ENCODE results near the gene RPL18.
"Not testable (repeated sequence)": the region's sequence is repeated elsewhere in the genome, so short reads cannot be mapped to it uniquely, and the experiment has no call there.

The RPL18 gene

GRCh38 chr19:48618916-48619691, at the start of gene RPL18, which contains the start of gene SPHK2:
Gene RPL18 (minus strand): TSS chr19:48619178. CDS start chr19:48619143, 35 bp downstream.
Gene SPHK2 (plus strand): TSS chr19:48619506. CDS start chr19:48620515, 1,009 bp downstream.
- peak within 1 kb of the TSS; percentile 98 for H3K4me3 ChIP-seq (ENCODE audit: low read depth, low read length)

- no peak overlapping the region for H3K4me3 ChIP-seq (ENCODE audit: low read depth, low read length)
Observed at GRCh38 chr19:48668761-48669160, 49.8 kb upstream of the RPL18 start.

- H3K4me3 ChIP-seq (ENCODE audit: low read depth, low read length) = no peak overlapping the region
Observed at GRCh38 chr19:48668332-48668731, 49.4 kb upstream of the RPL18 start.

- H3K4me3 ChIP-seq (ENCODE audit: low read depth, low read length) = no peak overlapping the region
Observed at GRCh38 chr19:48665786-48666185, 46.8 kb upstream of the RPL18 start.

GRCh38 chr19:48664476-48664875, 45.5 kb upstream of the RPL18 start:
- H3K4me3 ChIP-seq (ENCODE audit: low read depth, low read length) = no peak overlapping the region

- H3K4me3 ChIP-seq (ENCODE audit: low read depth, low read length) = no peak overlapping the region
Observed at GRCh38 chr19:48663667-48664066, 44.7 kb upstream of the RPL18 start.

GRCh38 chr19:48661711-48662090, 42.7 kb upstream of the RPL18 start:
- no peak overlapping the region for H3K4me3 ChIP-seq (ENCODE audit: low read depth, low read length)

GRCh38 chr19:48660852-48661710, 42.1 kb upstream of the RPL18 start:
- no peak overlapping the region for H3K4me3 ChIP-seq (ENCODE audit: low read depth, low read length)

GRCh38 chr19:48659768-48660167, 40.8 kb upstream of the RPL18 start:
- H3K4me3 ChIP-seq (ENCODE audit: low read depth, low read length) = no peak overlapping the region

GRCh38 chr19:48658483-48658882, 39.5 kb upstream of the RPL18 start:
- no peak overlapping the region for H3K4me3 ChIP-seq (ENCODE audit: low read depth, low read length)

- not testable (repeated sequence) for H3K4me3 ChIP-seq (ENCODE audit: low read depth, low read length)
Observed at GRCh38 chr19:48657828-48658227, 38.9 kb upstream of the RPL18 start.

GRCh38 chr19:48656840-48657474, 38.0 kb upstream of the RPL18 start:
- no peak overlapping the region for H3K4me3 ChIP-seq (ENCODE audit: low read depth, low read length)

GRCh38 chr19:48654299-48655059, 35.5 kb upstream of the RPL18 start:
- no peak overlapping the region for H3K4me3 ChIP-seq (ENCODE audit: low read depth, low read length)

GRCh38 chr19:48651683-48652048, 32.7 kb upstream of the RPL18 start:
- H3K4me3 ChIP-seq (ENCODE audit: low read depth, low read length) = no peak overlapping the region

GRCh38 chr19:48650974-48651682, 32.1 kb upstream of the RPL18 start:
- no peak overlapping the region for H3K4me3 ChIP-seq (ENCODE audit: low read depth, low read length)

- H3K4me3 ChIP-seq (ENCODE audit: low read depth, low read length) = no peak overlapping the region
Observed at GRCh38 chr19:48648134-48648533, 29.2 kb upstream of the RPL18 start.

GRCh38 chr19:48646722-48647216, 27.8 kb upstream of the RPL18 start:
- H3K4me3 ChIP-seq (ENCODE audit: low read depth, low read length) = no peak overlapping the region

GRCh38 chr19:48646001-48646721, 27.2 kb upstream of the RPL18 start, which contains the start of gene CA11:
Gene CA11 (minus strand): TSS chr19:48646187. CDS start chr19:48645632, 555 bp downstream.
- peak within 1 kb of the TSS; percentile 69 for H3K4me3 ChIP-seq (ENCODE audit: low read depth, low read length)

- peak overlapping the region; percentile 69 for H3K4me3 ChIP-seq (ENCODE audit: low read depth, low read length)
Observed at GRCh38 chr19:48645620-48646000, 26.6 kb upstream of the RPL18 start.
